Neutrophil (primary cell): ENCODE measurements around the gene SRRM3.

Source experiments
- H3K27ac ChIP-seq: fragments of 200-600 bp; sonication (generic); 2 replicates; pipeline ENCODE4 v1.5.1; 2016; ENCODE audit warnings: mild to moderate bottlenecking, moderate library complexity
- H3K27me3 ChIP-seq: fragments of 200-600 bp; sonication (generic); 2 replicates; pipeline ENCODE4 v1.6.0; 2016; ENCODE audit warnings: mild to moderate bottlenecking
- H3K36me3 ChIP-seq: fragments of 200-600 bp; sonication (generic); 2 replicates; pipeline ENCODE4 v1.5.1; 2017
- H3K4me1 ChIP-seq, 2 experiments: fragments of 200-600 bp in 1 of 2; sonication (generic) in 1 of 2; 1 replicate in 1 of 2; 2 replicates in 1 of 2; pipeline versions ENCODE4 v1.5.1 to v1.6.1; 2013 to 2016; ENCODE audit warnings: low read depth in 1 of 2, low read length in 1 of 2, mild to moderate bottlenecking in 1 of 2, moderate library complexity in 1 of 2; ENCODE audit not compliant: control insufficient read depth in 1 of 2, insufficient read depth in 1 of 2
- H3K4me3 ChIP-seq, 2 experiments: fragments of 200-600 bp in 1 of 2; sonication (generic) in 1 of 2; 1 replicate in 1 of 2; 2 replicates in 1 of 2; pipeline ENCODE4 v1.5.1; 2013 to 2016; ENCODE audit warnings: low read depth in 1 of 2, low read length in 1 of 2, mild to moderate bottlenecking in 1 of 2, moderate library complexity in 1 of 2
- H3K9me3 ChIP-seq: fragments of 200-600 bp; sonication (generic); 2 replicates; pipeline ENCODE4 v1.5.1; 2016
- TF ChIP-seq, protein P1 (sequence below): fragments of 200-600 bp; sonication (generic); IDR thresholded peaks from 2 replicates; pipeline ENCODE4 v1.5.1; 2016; ENCODE audit warnings: antibody characterized with exemption

SRRM3 gene

DNA sequence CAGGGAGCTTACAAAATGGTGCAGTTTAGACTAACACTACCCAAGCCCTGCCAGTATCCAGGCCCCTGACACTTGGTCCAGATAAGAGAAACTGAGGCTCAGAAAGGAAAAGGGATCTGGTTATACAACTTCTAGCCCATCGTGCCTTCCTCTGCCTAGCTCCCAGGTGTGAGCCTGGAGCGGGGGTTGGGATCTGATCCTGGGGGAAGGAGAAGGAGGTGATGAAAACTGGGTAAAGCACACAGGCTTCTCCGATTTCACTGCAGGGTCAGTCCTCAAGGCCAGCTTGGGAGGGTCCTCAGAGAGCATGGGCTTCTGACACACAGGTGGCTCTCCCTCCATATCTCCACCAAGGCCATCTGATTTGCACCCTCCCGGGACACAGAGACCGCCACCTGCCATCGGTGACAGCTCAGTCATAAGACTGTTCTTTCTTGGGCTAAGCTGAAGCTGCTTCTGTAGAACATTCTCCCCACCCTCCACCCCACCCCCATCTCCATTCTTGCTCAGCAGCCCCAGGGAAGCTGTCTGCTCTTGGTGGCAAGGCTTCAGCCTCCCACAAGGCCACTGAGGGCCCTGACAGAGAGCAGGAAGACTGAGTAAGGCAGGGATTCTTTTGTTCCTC is 16.4 kb downstream of the SRRM3 start:
- Histone ChIP-seq H3K36me3 (no peaks in the 10 kb centered on the region), H3K9me3 (no peaks in the 10 kb centered on the region), H3K4me1 (no peaks in the 10 kb centered on the region), H3K4me3 (no peak overlapping the region), H3K27me3 (peaks cover 62% of the 10 kb centered on the region), H3K27ac (no peak overlapping the region)
- TF ChIP-seq, protein P1, sequence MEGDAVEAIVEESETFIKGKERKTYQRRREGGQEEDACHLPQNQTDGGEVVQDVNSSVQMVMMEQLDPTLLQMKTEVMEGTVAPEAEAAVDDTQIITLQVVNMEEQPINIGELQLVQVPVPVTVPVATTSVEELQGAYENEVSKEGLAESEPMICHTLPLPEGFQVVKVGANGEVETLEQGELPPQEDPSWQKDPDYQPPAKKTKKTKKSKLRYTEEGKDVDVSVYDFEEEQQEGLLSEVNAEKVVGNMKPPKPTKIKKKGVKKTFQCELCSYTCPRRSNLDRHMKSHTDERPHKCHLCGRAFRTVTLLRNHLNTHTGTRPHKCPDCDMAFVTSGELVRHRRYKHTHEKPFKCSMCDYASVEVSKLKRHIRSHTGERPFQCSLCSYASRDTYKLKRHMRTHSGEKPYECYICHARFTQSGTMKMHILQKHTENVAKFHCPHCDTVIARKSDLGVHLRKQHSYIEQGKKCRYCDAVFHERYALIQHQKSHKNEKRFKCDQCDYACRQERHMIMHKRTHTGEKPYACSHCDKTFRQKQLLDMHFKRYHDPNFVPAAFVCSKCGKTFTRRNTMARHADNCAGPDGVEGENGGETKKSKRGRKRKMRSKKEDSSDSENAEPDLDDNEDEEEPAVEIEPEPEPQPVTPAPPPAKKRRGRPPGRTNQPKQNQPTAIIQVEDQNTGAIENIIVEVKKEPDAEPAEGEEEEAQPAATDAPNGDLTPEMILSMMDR = no peak

DNA sequence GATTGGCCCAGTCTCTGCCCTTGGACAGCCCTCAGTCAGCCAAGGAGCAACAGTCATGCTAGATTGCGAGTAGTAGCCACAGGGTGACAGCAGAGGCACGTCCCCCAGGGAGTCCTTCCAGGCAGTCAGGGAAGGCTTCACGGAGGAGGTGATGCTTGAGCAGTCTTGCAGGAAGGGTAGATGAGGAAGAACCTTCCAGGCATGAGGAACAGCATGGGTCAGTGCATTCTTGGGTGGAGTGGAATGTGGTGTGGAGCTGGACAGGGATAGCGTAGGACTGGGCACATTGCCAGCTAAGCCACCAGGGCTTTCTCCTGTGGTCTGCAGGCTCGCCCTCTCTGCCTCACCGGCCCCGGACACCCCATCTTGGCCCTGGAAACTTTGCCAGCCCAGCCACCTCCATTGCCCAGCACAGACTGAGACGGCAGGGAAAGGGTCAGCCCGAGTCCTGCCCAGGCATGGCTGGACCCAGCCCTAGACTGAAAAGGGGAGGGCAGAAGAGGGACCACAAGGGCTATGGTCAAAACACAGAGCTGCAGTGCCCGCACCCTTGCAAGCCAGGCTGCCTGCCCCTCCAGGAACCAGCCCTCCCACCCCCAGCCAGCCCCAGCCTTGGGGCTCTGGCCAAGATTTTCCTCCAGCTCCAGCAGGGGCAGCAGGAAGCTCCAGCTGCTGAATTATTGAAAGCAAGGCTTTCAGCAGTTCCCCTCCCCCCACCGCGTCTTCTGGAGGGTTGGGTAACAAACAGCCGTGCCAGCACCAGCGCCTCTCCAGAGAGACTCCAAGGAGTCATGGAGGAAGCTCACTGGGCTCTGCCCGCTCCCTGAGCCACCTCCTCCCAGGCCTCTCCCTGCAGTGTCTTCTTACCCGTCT is 18.7 kb downstream of the SRRM3 start:
- Histone ChIP-seq H3K27me3 (peaks cover 74% of the 10 kb centered on the region), H3K27ac (no peak overlapping the region), H3K9me3 (no peaks in the 10 kb centered on the region), H3K4me3 (no peak overlapping the region), H3K36me3 (no peaks in the 10 kb centered on the region), H3K4me1 (no peaks in the 10 kb centered on the region)
- TF ChIP-seq, protein P1 = no peak

DNA sequence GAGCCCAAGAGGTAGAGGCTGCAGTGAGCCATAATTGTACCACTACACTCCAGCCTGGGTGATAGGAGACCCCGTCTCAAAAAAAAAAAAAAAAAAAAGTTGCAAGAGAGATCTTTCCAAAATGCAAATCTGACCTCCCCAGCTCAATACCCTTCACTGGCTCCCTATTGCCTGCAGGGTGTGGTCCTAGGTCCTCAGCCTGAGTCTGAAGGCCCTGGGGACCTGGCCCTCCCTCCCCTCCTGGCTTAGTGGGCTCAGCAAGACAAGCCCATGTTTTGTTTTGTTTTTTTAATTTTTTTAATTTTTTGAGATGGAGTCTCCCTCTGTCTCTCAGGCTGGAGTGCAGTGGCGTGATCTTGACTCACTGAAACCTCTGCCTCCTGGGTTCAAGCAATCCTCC is 20.6 kb downstream of the SRRM3 start:
- TF ChIP-seq, protein P1 = no peak
- peaks cover 68% of the 10 kb centered on the region for H3K27me3 ChIP-seq

DNA sequence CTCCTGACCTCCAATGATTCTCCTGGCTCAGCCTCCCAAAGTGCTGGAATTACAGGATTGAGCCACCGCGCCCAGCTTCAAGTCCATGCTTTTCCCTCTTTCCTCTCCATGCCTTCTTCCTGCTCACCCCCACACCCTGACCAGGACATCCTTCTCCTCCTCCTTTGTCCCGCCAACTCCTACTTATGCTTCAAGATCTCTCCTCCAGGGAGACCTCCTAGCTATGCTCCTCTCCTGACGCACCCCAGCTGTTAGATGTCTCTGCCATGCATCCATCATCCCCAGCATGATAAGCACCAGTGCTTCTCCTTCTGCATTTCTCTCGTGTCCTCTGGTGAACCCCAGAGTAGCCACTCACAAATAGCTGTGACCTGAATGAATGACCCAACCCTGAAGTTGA is 21.1 kb downstream of the SRRM3 start:
- TF ChIP-seq, protein P1 = no peak
- Histone ChIP-seq H3K9me3 (no peaks in the 10 kb centered on the region), H3K27me3 (peaks cover 65% of the 10 kb centered on the region), H3K27ac (no peak overlapping the region), H3K36me3 (no peaks in the 10 kb centered on the region), H3K4me1 (no peaks in the 10 kb centered on the region), H3K4me3 (no peak overlapping the region)

More for the DNA sequence above, 20.6 kb downstream of the SRRM3 start:
- Histone ChIP-seq H3K4me3 (no peak overlapping the region), H3K9me3 (no peaks in the 10 kb centered on the region), H3K4me1 (no peaks in the 10 kb centered on the region), H3K27ac (no peak overlapping the region), H3K36me3 (no peaks in the 10 kb centered on the region)

DNA sequence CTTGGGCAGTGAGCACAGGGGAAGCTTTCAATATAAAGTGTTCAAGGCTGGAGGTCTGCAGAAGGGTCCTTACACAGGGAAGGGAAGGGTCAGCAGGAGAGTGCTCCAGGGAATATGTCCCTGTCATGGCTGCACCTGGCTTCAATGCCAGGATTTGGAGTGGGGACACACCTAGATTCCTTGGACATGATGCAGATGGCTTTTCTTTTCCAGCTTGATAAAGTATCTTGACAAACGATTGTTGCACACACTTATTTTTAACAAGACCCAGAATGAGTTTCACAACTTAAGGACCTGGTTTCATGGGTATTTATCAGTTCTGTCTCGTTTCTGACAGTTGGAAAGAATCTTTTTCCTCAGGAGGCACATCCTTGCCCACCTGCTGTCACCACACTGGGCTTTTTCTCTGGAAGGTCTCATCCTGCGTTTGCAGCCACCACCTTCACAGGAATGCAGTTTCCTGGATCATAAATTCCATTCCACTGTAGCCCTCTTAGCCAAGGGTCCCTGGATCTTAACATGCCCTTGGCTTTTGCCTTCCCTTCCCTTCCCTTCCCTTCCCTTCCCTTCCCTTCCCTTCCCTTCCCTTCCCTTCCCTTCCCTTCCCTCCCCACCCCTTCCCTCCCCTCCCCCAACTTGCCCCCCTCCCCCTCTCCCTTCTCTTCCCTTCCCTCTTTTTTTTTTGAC is 21.7 kb downstream of the SRRM3 start:
- Histone ChIP-seq H3K27ac (no peak overlapping the region), H3K4me3 (no peak overlapping the region), H3K36me3 (no peaks in the 10 kb centered on the region), H3K9me3 (no peaks in the 10 kb centered on the region), H3K27me3 (peaks cover 65% of the 10 kb centered on the region), H3K4me1 (no peaks in the 10 kb centered on the region)
- TF ChIP-seq, protein P1 = no peak
